Hindlimb muscle (tissue), 1 donor: ENCODE data around the gene PGGHG. TPM values are rescaled to one million over a fixed set of nuclear protein-coding genes. Genes with fewer than 3 reads are reported as not detected.
"Not testable (repeated sequence)": the region's sequence is repeated elsewhere in the genome, so short reads cannot be mapped to it uniquely, and the experiment has no call there.

Experiments used
- DNase-seq: peaks from one replicate; pipeline ENCODE4 v3.0.0-alpha.2; 2013
- polyA plus RNA-seq: library from polyadenylated mRNA; unstranded; fragments of 120-200 nt; gene quantifications from one replicate; pipeline ENCODE4 v1.2.1, GENCODE V29; 2013; ENCODE audit not compliant: insufficient read length

The PGGHG gene
- polyA plus RNA-seq, 1 donor = 15.6 TPM

DNA sequence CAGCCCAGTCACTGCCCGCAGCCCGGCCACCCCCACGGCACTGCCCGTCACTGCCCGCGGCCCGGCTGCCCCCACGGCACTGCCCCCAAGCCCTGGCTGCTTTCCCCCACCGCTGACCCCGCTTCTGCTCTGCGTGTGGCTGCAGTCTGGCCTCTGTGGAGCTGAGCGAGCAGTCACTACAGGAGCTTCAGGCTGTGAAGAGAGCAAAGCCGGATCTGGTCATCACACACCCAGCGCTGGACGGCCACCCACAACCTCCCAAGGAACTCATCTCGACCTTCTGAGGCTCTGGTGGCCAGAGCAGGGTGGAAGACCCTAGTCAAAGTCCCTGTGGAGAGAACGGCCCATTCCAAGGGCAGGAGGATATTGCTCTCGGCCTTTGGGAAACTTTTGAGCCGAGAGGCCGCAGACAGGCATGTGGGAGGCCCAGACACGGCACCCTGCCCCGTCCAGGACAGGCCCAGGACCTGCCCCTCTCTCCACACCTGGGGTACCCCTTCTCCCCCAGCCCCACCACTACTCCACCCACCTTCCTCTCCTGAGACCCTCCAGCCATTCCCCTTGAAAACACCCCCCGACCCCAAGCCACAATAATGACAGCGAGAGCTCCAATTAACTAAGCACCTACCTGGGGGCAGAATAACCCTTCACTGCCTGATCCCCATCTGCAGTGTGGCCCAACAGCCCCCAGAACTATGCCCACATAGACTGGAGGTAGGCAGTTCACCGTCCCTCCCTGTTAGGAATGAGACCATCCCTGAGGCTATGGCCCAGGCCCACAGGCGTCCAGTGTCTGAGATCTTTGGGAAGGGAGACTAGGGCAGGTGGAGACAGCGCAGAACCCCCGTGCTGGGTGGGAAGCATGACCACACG lies 3.7 kb upstream of the PGGHG start:
- DNase-seq = no peak

DNA sequence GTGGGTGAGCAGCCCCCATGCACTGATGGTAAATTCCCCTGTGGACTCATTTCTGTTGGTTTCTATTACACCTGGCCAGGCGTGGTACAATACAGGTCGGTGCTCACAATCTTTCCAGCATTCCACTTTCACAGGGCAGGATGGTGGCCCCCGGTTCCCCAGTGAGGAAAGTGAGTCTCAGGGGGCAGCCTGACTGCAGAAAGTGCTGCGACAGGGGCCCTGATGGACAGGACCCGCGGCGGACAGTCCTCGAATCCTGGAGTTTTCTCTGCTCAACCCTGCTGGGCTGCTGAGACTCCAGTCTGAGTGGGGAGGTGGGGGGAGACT lies 3.1 kb upstream of the PGGHG start:
- no peak for DNase-seq

- not testable (repeated sequence) for DNase-seq
Observed at GRCh38 chr11:286977-287820, 1.7 kb upstream of the PGGHG start.

- DNase-seq = no peak
Observed at GRCh38 chr11:287821-288477, 977 bp upstream of the PGGHG start.

DNA sequence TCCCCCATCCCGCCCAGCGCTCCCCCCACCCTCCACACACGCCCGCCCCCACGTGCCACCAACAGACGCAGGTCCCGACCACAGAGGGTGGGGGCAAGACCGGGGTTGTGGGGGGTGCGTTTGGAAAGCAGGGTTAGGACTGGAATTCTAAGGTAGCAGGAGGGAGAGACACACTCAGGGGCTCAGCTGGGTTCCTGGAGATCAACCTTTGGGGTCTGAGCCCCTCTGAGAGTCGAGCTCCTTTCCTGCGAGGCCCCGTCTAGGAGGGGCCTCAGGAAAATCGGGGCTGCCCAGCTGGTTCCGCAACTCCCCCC lies 429 bp downstream of the PGGHG start:
- DNase-seq = no peak

- no peak for DNase-seq
Observed at GRCh38 chr11:289712-290620, 1.0 kb downstream of the PGGHG start.

- no peak for DNase-seq
Observed at GRCh38 chr11:290621-291231, 1.8 kb downstream of the PGGHG start.

DNA sequence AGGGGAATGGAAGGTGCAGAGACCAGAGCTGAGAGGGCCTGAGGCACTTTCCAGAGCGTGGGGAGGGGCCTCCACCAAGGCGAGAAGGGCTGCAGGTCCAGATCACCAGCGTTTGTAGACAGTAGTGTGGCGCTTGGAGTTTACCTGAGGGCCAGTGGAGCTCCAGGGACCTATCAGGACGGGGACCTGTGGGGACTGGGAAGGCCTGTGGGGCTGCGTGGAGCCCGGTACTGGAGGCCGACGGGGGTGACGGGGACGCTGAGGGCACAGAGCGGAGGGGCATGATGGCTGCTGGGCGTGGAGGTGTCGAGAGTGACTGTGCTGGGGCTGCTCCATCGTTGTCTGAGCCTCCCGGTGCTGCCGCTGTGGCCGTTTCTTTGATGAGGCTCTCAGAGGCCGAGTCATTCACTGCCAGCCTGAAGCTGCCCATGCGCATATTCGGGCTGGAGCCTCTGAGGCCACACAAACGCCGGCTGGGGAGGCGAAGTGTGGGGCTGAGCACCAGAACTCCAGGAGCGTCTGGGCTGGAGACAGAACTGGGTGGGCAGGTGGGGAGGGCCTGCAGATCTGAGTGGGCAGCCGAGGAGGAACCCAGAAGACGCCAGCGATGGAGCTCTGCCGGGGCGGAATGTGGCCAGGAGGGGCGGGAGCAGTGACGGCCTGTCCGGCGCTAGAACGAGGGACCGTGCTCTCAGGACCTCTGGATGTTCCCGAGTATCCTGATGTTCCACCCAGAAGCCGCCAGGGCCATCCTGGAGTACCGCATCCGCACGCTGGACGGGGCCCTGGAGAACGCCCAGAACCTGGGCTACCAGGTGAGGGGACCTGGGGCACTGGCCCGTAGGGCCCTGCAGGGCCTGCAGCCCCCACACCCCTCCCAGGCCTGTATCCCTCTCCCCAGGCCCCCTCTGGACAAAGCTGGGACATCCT lies 2.6 kb downstream of the PGGHG start:
- no peak for DNase-seq

- DNase-seq = no peak
Observed at GRCh38 chr11:292211-293121, 3.5 kb downstream of the PGGHG start.

DNA sequence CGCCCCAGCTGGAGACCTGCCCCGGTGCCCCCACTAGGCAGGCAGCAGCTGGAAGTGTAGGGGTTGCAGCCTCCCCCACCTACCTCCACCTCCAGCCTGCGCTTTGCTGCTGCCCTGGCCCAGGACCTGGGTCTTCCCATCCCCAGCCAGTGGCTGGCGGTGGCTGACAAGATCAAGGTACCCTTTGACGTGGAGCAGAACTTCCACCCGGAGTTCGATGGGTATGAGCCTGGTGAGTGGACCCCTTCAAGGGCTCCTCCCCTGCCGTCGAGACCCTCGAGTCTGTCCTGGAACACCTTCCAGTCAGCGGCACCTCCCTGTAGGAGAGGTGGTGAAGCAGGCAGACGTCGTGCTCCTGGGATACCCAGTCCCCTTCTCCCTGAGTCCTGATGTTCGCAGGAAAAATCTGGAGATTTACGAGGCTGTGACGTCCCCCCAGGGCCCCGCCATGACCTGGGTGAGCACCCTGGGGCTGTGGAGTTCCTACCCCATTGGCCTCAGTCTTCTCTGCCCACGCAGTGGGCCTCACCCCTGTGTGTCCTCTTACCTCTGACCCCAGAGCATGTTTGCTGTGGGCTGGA lies 4.4 kb downstream of the PGGHG start:
- DNase-seq = no peak

- DNase-seq = no peak
Observed at GRCh38 chr11:293852-294661, 5.1 kb downstream of the PGGHG start.

- DNase-seq = no peak
Observed at GRCh38 chr11:294780-295179, 5.9 kb downstream of the PGGHG start.

DNA sequence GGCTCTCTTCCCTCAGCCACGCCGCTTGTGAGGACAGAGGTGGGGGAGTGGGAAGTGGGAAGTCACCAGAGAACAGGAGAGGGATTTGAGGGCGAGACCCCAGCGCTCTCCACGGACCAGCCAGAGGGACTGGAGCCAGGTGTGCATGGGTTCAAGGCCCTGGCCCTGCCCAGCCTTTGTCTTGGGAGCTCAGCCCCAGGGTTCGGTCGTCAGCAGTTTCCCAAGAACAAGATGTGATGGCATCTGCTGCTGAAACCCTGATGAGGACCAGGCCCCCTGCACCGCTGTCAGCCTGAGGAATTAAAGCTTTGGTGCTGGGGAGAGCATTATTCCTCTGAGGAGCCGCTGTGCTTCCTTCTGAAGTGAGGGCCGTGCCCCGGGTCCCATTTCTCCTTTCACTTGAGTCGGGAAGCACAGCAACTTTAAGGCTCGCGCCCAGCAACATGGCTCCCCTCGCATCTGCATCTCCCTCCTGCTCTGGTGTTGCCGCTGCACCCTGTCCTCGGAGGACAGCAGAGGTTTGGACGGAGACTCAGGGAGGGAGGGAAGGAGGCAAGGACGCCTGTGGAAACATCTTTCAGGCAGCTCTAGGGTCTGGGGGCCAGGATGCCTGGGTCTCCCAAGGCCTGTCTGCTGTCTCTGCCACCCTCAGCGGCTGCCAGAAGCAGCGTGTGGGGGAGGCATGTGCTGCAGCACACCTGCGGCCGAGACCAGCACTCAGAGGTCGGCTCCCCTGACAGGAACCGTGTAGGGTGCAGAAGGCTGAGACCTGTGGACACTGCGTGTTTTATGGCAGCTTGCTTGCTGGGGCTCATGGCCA lies 6.6 kb downstream of the PGGHG start:
- no peak for DNase-seq

GRCh38 chr11:296171-297050 lies 7.5 kb downstream of the PGGHG start:
- no peak for DNase-seq

DNA sequence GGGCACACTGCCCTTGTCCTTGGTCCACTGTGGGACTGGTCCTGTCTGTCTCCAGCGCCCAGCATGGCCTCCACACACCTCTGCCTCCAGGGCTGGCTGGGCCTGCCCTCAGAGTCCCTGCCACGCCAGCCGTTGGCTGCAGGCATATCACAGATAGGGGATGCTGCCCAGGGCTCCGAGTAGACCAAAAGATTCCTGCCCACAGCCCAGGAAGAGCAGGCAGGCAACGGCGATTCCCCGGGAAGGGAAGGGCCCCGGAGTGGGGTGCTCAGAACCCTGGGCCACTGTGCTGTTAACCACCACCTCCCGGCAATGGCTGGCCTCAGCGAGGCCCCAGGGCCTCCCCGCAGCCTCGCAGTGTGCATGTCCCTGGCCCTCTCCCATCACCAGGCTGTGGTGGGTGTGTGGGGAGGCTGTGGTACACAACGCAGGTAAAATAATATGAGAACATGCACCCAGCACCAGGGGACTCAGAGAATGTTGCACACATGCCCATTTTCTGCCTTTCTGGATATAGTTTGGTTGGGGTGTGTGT lies 8.2 kb downstream of the PGGHG start:
- no peak for DNase-seq
